Measurements from ENCODE around the gene TTC23. TPM values are rescaled to one million over a fixed set of nuclear protein-coding genes. Genes with fewer than 3 reads are reported as not detected.

Gene TTC23
- total RNA-seq, 1 donor from 2014 or later: 11.6 TPM

GRCh38 chr15:99248000-99248715 lies 1.2 kb downstream of the TTC23 start:
- no peak for TF ChIP-seq CTCF (IDR thresholded peaks at IDR 0.05; ENCODE audit: insufficient read depth, low read length, poor library complexity, severe bottlenecking)
- DNase-seq (ENCODE audit: low read depth): no peak
- H3K36me3 ChIP-seq (ENCODE audit: control insufficient read depth, insufficient read depth, low read length): no peaks in the 10 kb centered on the region
- peak overlapping the region; percentile 25 for H3K4me3 ChIP-seq (ENCODE audit: low read depth, low read length)
- no peaks in the 10 kb centered on the region for H3K27me3 ChIP-seq (ENCODE audit: control insufficient read depth, insufficient read depth, low read length)

GRCh38 chr15:99247062-99247461 lies 2.3 kb downstream of the TTC23 start:
- no peaks in the 10 kb centered on the region for H3K27me3 ChIP-seq (ENCODE audit: control insufficient read depth, insufficient read depth, low read length)
- H3K36me3 ChIP-seq (ENCODE audit: control insufficient read depth, insufficient read depth, low read length): no peaks in the 10 kb centered on the region
- TF ChIP-seq CTCF (IDR thresholded peaks at IDR 0.05; ENCODE audit: insufficient read depth, low read length, poor library complexity, severe bottlenecking): no peak
- no peak overlapping the region for H3K4me3 ChIP-seq (ENCODE audit: low read depth, low read length)
- DNase-seq (ENCODE audit: low read depth): no peak

- Histone ChIP-seq H3K27me3 (ENCODE audit: control insufficient read depth, insufficient read depth, low read length) (no peaks in the 10 kb centered on the region), H3K36me3 (ENCODE audit: control insufficient read depth, insufficient read depth, low read length) (no peaks in the 10 kb centered on the region), H3K4me3 (ENCODE audit: low read depth, low read length) (no peak overlapping the region)
- no peak for TF ChIP-seq CTCF (IDR thresholded peaks at IDR 0.05; ENCODE audit: insufficient read depth, low read length, poor library complexity, severe bottlenecking)
- DNase-seq (ENCODE audit: low read depth): no peak
These were observed 5.1 kb downstream of the TTC23 start for GRCh38 chr15:99244306-99244705.

- no peak for DNase-seq (ENCODE audit: low read depth)
- TF ChIP-seq CTCF (IDR thresholded peaks at IDR 0.05; ENCODE audit: insufficient read depth, low read length, poor library complexity, severe bottlenecking): no peak
- H3K4me3 ChIP-seq (ENCODE audit: low read depth, low read length): no peak overlapping the region
- no peaks in the 10 kb centered on the region for H3K27me3 ChIP-seq (ENCODE audit: control insufficient read depth, insufficient read depth, low read length)
- H3K36me3 ChIP-seq (ENCODE audit: control insufficient read depth, insufficient read depth, low read length): no peaks in the 10 kb centered on the region
These were observed 7.6 kb downstream of the TTC23 start for GRCh38 chr15:99241752-99242151.

- Histone ChIP-seq H3K4me3 (ENCODE audit: low read depth, low read length) (no peak overlapping the region), H3K36me3 (ENCODE audit: control insufficient read depth, insufficient read depth, low read length) (no peaks in the 10 kb centered on the region), H3K27me3 (ENCODE audit: control insufficient read depth, insufficient read depth, low read length) (no peaks in the 10 kb centered on the region)
- DNase-seq (ENCODE audit: low read depth): no peak
- TF ChIP-seq CTCF (IDR thresholded peaks at IDR 0.05; ENCODE audit: insufficient read depth, low read length, poor library complexity, severe bottlenecking): no peak
These were observed 9.7 kb downstream of the TTC23 start for GRCh38 chr15:99239545-99240198.
